ENCODE measurements around the gene ANKH.

ANKH gene

GRCh38 chr5:14790911-14791310, 80.7 kb downstream of the ANKH start:
- no peak for DNase-seq (ENCODE audit: low read depth)

GRCh38 chr5:14790220-14790619, 81.4 kb downstream of the ANKH start:
- peak; percentile 57 for DNase-seq (ENCODE audit: low read depth)

- DNase-seq (ENCODE audit: low read depth): no peak
These were observed 83.6 kb downstream of the ANKH start for GRCh38 chr5:14787801-14788579.

- no peak for DNase-seq (ENCODE audit: low read depth)
These were observed 87.9 kb downstream of the ANKH start for GRCh38 chr5:14783691-14784090.

DNA sequence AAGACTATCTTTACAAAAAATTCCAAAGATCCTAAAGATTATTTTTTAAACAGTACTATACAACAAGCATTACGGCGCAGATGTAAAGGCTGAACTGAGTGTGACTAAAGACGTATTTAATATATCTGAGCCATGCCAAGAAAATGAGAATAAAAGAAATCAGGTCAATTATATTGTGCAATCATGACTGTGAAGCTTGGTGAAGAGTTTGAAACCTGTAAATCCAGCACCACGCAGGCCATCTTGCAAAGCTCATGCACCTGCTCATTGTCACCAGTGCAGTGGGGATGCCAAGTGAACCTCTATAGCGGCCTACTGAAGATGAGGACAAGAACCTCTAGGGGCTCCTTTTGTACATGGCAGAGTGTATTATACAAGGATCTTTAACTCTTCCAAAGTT, 89.0 kb downstream of the ANKH start:
- no peak for DNase-seq (ENCODE audit: low read depth)

DNA sequence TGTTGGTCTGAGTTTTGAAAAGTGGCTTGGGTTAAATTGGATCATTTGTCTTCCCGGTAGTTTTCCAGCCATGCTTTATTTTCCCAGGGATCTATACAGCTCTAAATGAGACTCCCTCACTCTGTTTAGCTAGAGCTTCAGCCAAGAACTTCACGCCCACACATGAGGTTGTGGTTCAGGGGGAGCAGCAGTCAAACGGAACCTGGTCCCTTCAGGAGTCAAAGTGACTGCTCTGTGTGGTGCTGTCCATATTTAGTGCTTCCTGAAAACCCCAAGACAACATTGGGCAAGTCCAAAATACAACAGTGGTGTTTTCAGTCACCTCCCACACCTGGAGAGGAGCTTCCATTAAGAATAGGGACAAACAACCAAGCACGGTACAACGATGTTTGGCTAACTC, 90.5 kb downstream of the ANKH start:
- DNase-seq (ENCODE audit: low read depth): peak; percentile 11

GRCh38 chr5:14779975-14780374, 91.6 kb downstream of the ANKH start:
- no peak for DNase-seq (ENCODE audit: low read depth)

DNA sequence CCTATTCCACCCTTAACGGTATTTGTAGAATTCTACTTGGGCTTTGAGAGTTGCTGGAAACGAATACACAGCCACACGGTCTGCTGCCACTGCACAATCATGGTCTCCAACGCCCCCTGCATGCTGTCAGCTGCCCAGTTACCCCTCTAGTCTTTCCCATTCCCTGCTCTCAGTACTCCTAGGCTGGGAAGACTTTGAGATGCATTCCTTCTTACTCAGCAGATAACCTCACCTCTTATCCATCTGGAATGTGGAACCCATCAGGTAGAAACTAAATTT, 92.8 kb downstream of the ANKH start:
- no peak for DNase-seq (ENCODE audit: low read depth)

DNA sequence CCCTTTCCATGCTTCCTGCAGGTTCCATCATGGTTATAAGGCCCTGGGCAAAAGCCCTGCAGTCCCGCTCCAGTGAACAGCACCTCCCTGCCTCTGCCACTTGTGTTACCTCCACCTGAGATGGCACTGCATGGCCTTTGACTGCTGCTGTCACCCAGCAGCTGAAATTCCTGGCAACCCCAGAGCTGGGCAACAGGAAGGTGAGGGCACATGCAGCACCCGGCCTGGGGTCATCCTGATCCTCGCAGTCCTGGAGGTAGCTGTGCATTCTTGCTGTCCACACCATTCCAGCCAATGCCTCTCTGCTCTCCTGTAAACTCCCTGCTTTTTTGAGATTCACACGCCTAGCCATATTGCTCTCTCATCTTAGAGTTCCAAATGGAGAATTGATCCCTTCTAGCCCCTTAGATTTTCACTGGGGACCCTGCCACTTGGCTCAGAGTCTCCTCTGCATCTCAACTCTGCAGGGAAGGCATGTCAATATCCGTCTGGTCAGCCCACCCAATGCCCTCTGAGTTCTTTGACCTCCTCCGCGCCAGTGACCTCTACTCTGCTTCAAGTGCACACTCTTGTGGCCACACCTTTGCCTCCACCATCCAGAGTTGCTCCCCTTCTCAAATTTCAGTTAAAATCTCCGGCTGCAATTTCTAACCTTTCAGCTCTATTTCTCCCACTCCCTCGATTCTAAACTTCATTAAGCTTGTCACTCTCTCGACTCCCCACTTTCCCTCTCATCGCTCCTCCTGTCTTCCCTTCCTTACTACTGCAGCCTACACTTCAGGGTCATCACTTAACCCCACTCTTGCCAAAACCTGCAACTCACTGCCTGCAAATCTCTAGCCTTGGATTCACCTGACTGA, 93.4 kb downstream of the ANKH start:
- DNase-seq (ENCODE audit: low read depth): no peak

GRCh38 chr5:14777187-14777586, 94.4 kb downstream of the ANKH start:
- DNase-seq (ENCODE audit: low read depth): peak; percentile 38

DNA sequence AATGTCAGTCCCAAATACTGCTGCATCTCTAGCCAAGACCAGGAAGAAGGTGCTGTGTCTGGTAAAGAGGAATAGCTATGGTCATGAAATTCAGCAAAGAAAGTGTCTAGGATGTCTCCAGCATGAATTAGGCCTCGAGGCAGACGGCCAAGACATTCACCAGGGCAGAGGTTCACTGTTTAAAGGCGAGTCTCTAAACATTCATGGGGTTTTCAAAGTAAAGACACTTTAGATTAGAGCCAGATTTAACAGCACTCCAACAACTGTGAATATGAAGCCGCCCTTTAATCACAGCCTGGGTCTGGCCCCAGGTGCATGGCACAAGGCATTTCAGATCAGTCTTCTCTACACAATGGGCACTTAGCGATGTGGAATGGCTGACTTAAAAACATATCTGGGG, 95.0 kb downstream of the ANKH start:
- no peak for DNase-seq (ENCODE audit: low read depth)

DNA sequence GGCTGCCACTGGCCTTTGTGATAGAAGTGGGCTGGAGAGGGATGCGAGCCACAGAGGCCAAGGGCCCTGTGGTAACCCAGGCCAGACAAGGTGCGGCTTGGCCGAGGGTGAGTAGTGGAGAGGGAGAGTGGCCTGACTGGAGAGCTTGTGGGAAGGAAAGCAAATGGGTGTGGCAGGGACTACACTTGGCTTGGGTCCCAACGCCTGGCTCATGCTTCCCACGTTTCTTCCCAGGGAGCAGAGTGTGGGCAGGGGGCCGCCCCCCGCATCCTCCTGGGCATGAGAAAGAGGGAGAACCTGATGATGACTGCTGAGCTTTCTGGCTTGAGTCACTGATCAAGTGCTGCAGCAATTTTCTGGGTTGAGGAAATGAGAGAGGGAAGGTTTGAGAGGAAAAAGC, 95.7 kb downstream of the ANKH start:
- DNase-seq (ENCODE audit: low read depth): peak; percentile 22

DNA sequence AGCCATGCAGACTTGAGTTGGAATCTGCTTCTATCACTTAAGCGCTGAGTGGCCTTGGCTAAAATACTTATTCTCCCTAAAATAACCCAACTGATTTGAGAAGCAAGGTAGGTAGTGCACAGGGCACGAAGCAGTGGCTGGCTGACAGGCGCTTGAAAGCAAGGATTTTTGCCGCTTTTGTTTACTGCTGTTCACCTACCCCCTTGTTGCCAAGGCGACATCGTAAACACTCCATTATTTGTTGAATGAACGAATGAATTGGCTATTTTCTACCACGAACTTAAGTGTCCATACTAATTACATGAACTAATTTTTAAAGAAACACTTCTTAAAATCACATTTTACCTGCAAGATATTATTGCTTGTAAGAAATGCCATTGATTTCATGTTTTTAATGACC, 98.0 kb downstream of the ANKH start:
- no peak for DNase-seq (ENCODE audit: low read depth)

- no peak for DNase-seq (ENCODE audit: low read depth)
These were observed 99.6 kb downstream of the ANKH start for GRCh38 chr5:14771972-14772371.

GRCh38 chr5:14771189-14771588, 100.4 kb downstream of the ANKH start:
- DNase-seq (ENCODE audit: low read depth): no peak

- no peak for DNase-seq (ENCODE audit: low read depth)
These were observed 102.8 kb downstream of the ANKH start for GRCh38 chr5:14768508-14769365.

GRCh38 chr5:14767735-14768507, 103.7 kb downstream of the ANKH start:
- DNase-seq (ENCODE audit: low read depth): peak; percentile 24

DNA sequence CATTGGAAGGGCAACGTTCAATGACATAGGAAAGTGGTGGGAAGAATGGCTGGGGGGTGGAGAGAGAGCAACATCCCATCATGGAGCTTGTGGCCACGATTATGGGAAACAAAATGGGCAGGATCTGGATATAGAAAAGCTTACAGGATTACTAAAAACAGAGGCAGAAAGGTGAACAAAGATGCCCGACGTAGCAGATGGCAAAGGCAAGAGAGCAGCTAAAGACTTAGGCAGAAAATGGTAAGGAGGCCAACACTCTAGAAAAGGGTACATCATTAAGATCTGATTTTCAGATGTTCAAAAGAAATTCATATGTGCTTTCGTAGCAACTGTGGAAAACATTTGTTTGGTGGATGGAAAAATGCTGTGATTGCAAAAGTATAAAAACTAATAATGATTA, 104.5 kb downstream of the ANKH start:
- no peak for DNase-seq (ENCODE audit: low read depth)

DNA sequence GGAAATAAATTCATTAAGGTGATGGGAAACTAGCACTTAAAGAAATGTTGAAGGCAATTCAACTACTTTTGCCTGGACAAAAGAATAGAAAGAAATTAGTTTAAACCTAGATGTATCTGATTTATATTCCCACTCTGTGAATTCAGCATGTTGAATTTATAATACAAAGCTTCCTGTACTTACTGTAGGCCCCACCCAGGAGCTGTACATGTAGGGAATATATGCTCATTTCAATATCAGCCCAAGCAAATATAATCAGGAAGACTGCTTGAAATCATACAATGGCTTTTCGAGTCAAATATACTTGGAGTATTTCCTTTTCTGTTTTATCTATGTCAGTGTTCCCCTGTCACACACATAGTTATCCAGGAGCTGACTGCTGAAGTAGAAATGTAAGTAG, 105.0 kb downstream of the ANKH start:
- DNase-seq (ENCODE audit: low read depth): no peak

- no peak for DNase-seq (ENCODE audit: low read depth)
These were observed 106.0 kb downstream of the ANKH start for GRCh38 chr5:14765587-14765986.

DNA sequence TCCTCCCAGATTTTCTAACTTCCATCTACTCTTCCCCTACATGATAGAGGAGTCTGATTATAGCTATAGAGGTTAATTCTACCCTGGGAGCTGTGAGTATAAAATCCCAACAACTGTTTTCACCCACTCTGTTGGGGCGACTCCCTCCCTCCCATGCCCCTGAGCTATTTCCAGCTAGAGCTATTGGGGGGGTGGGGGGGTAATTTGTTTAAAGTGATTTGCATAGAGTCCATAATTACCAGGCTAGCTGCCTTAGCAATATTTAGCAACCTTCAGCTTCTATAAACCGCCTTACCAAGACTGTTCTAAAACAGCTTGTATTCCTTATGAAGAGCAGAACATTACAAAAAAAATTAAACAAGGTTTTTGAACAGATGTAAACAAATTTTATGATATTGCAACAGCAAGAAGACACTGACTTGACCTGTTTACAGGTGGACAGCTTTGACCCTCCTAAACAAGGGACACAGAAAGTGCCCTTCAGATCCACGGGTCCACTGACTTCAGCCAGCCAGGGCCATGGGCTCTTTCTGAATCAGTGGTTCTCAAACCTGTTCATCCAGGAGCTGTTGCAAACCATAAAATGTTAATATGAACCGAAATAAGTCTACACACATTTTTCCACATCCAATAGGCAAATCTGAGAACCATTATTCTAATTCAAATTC, 108.9 kb downstream of the ANKH start:
- DNase-seq (ENCODE audit: low read depth): no peak
